ENCODE measurements around the gene APOO. TPM values are rescaled to one million over a fixed set of nuclear protein-coding genes. Genes with fewer than 3 reads are reported as not detected.

APOO gene
- total RNA-seq, 1 experiment from 2014 or later = 23.4 TPM

- no peaks in the 10 kb centered on the region for H3K36me3 ChIP-seq (ENCODE audit: control insufficient read depth, insufficient read depth, low read length)
- H3K4me3 ChIP-seq (ENCODE audit: low read depth, low read length) = no peak overlapping the region
- H3K9me3 Mint-ChIP-seq (ENCODE audit: unreplicated experiment) = no peaks in the 10 kb centered on the region
- ChIA-PET POLR2A (interaction anchor here (0.7 kb wide), 1 partner anchor 104 kb away, joined by 6 read pairs; no protein-coding TSS in a partner anchor), CTCF (interaction anchor here (0.6 to 1.0 kb wide), 2 partner anchors 9 to 10 kb away, joined by 3 to 5 read pairs; no protein-coding TSS in a partner anchor)
- H3K27me3 Mint-ChIP-seq (ENCODE audit: insufficient read depth, unreplicated experiment) = no peaks in the 10 kb centered on the region
- no peaks in the 10 kb centered on the region for H3K27me3 ChIP-seq (replicated peaks; ENCODE audit: control insufficient read depth, insufficient read depth, low read length)
- intact Hi-C loops (cut with micrococcal nuclease; ENCODE audit: unreplicated experiment) = no loop called here
- H3K9me3 ChIP-seq = no peaks in the 10 kb centered on the region
- peak overlapping the region; percentile 32 for H3K27ac Mint-ChIP-seq (ENCODE audit: unreplicated experiment)
- H3K36me3 Mint-ChIP-seq (ENCODE audit: insufficient read depth, unreplicated experiment) = peaks cover 5% of the 10 kb centered on the region
- no peak for TF ChIP-seq CTCF (IDR thresholded peaks at IDR 0.05; ENCODE audit: insufficient read depth in 1 of 2, low read depth in 1 of 2, low read length in 1 of 2, severe bottlenecking in 1 of 2, unreplicated experiment in 1 of 2)
- no peak for DNase-seq
- BruUV-seq (replicated peaks) = no TSS peak
- H3K4me3 Mint-ChIP-seq (ENCODE audit: unreplicated experiment) = no peak overlapping the region
- no peaks in the 10 kb centered on the region for H3K4me1 Mint-ChIP-seq (ENCODE audit: low read depth, unreplicated experiment)
- peaks cover 6% of the 10 kb centered on the region; the same call in 1 of the 2 replicates for H3K4me1 ChIP-seq
These were observed 110.2 kb downstream of the APOO start for GRCh38 chrX:23797371-23798128.

- Histone ChIP-seq H3K27me3 (replicated peaks; ENCODE audit: control insufficient read depth, insufficient read depth, low read length) (no peaks in the 10 kb centered on the region), H3K4me1 (peaks cover 6% of the 10 kb centered on the region; the same call in 1 of the 2 replicates), H3K4me3 (ENCODE audit: low read depth, low read length) (no peak overlapping the region), H3K36me3 (ENCODE audit: control insufficient read depth, insufficient read depth, low read length) (no peaks in the 10 kb centered on the region), H3K9me3 (no peaks in the 10 kb centered on the region)
- no TSS peak for BruUV-seq (replicated peaks)
- no peak overlapping the region for H3K4me3 Mint-ChIP-seq (ENCODE audit: unreplicated experiment)
- H3K36me3 Mint-ChIP-seq (ENCODE audit: insufficient read depth, unreplicated experiment) = peaks cover 5% of the 10 kb centered on the region
- no peak overlapping the region for H3K27ac Mint-ChIP-seq (ENCODE audit: unreplicated experiment)
- no peak for TF ChIP-seq CTCF (IDR thresholded peaks at IDR 0.05; ENCODE audit: insufficient read depth in 1 of 2, low read depth in 1 of 2, low read length in 1 of 2, severe bottlenecking in 1 of 2, unreplicated experiment in 1 of 2)
- CTCF ChIA-PET = interaction anchor here (1.4 kb wide), 1 partner anchor 12 kb away, joined by 3 read pairs; no protein-coding TSS in a partner anchor
- DNase-seq = no peak
- H3K4me1 Mint-ChIP-seq (ENCODE audit: low read depth, unreplicated experiment) = no peaks in the 10 kb centered on the region
- POLR2A ChIA-PET = no interaction called here
- intact Hi-C loops (cut with micrococcal nuclease; ENCODE audit: unreplicated experiment) = no loop called here
- no peaks in the 10 kb centered on the region for H3K9me3 Mint-ChIP-seq (ENCODE audit: unreplicated experiment)
- no peaks in the 10 kb centered on the region for H3K27me3 Mint-ChIP-seq (ENCODE audit: insufficient read depth, unreplicated experiment)
These were observed 112.5 kb downstream of the APOO start for GRCh38 chrX:23795221-23795620.

GRCh38 chrX:23792861-23793553, 114.7 kb downstream of the APOO start:
- intact Hi-C loops (cut with micrococcal nuclease; ENCODE audit: unreplicated experiment) = no loop called here
- no peak overlapping the region for H3K27ac Mint-ChIP-seq (ENCODE audit: unreplicated experiment)
- no peaks in the 10 kb centered on the region for H3K4me1 Mint-ChIP-seq (ENCODE audit: low read depth, unreplicated experiment)
- H3K4me3 ChIP-seq (ENCODE audit: low read depth, low read length) = no peak overlapping the region
- DNase-seq = no peak
- peaks cover 12% of the 10 kb centered on the region; the same call in 1 of the 2 replicates for H3K4me1 ChIP-seq
- no TSS peak for BruUV-seq (replicated peaks)
- H3K36me3 ChIP-seq (ENCODE audit: control insufficient read depth, insufficient read depth, low read length) = no peaks in the 10 kb centered on the region
- H3K9me3 ChIP-seq = no peaks in the 10 kb centered on the region
- H3K27me3 ChIP-seq (replicated peaks; ENCODE audit: control insufficient read depth, insufficient read depth, low read length) = no peaks in the 10 kb centered on the region
- ChIA-PET CTCF (no interaction called here), POLR2A (no interaction called here)
- no peak overlapping the region for H3K4me3 Mint-ChIP-seq (ENCODE audit: unreplicated experiment)
- TF ChIP-seq CTCF (IDR thresholded peaks at IDR 0.05; ENCODE audit: insufficient read depth in 1 of 2, low read depth in 1 of 2, low read length in 1 of 2, severe bottlenecking in 1 of 2, unreplicated experiment in 1 of 2) = no peak
- no peaks in the 10 kb centered on the region for H3K9me3 Mint-ChIP-seq (ENCODE audit: unreplicated experiment)
- no peaks in the 10 kb centered on the region for H3K36me3 Mint-ChIP-seq (ENCODE audit: insufficient read depth, unreplicated experiment)
- H3K27me3 Mint-ChIP-seq (ENCODE audit: insufficient read depth, unreplicated experiment) = no peaks in the 10 kb centered on the region

All from Caco-2 (cell line).